Fibroblast of lung (primary cell): Measurements from ENCODE around the gene SEC22B. TPM values are rescaled to one million over a fixed set of nuclear protein-coding genes. Genes with fewer than 3 reads are reported as not detected.
"Not testable (repeated sequence)": the region's sequence is repeated elsewhere in the genome, so short reads cannot be mapped to it uniquely, and the experiment has no call there.

Source experiments
- DNase-seq, 2 donors: peaks; one replicate each; pipeline versions ENCODE4 v3.0.0 to v3.0.0-alpha.2; 2010; ENCODE audit warnings: low read depth in 2 of 2
- H2AFZ ChIP-seq: 2 replicates; pipeline ENCODE4 v1.5.1; 2012; ENCODE audit warnings: low read length, control low read depth, inconsistent platforms
- H3K27ac ChIP-seq: 2 replicates; pipeline ENCODE4 v1.5.1; 2011; ENCODE audit warnings: low read length, control low read depth; ENCODE audit not compliant: insufficient read depth
- H3K27me3 ChIP-seq: 2 replicates; pipeline ENCODE4 v1.5.1; 2011; ENCODE audit warnings: mild to moderate bottlenecking, low read length; ENCODE audit not compliant: control insufficient read depth, insufficient read depth
- H3K36me3 ChIP-seq: 2 replicates; pipeline ENCODE4 v1.5.1; 2011; ENCODE audit warnings: low read length; ENCODE audit not compliant: control insufficient read depth, insufficient read depth
- H3K4me1 ChIP-seq: 2 replicates; pipeline ENCODE4 v1.5.1; 2011; ENCODE audit warnings: low read length; ENCODE audit not compliant: control insufficient read depth, insufficient read depth; ENCODE audit errors: extremely low read depth
- H3K4me2 ChIP-seq: 2 replicates; pipeline ENCODE4 v1.5.1; 2011; ENCODE audit warnings: low read length, control low read depth; ENCODE audit not compliant: insufficient read depth; ENCODE audit errors: extremely low read depth
- H3K4me3 ChIP-seq, 4 experiments: fragments of 200-600 bp in 1 of 4; sonication (generic) in 1 of 4; replicated peaks in 1 of 4; 2 replicates each; pipeline ENCODE4 v1.5.1; 2011 to 2016; ENCODE audit warnings: low read length in 4 of 4, low read depth in 3 of 4, mild to moderate bottlenecking in 3 of 4, control low read depth in 2 of 4, inconsistent platforms in 1 of 4, mixed read lengths in 1 of 4; ENCODE audit not compliant: insufficient read depth in 1 of 4; ENCODE audit errors: control extremely low read depth in 1 of 4
- H3K79me2 ChIP-seq: 2 replicates; pipeline ENCODE4 v1.5.1; 2012; ENCODE audit warnings: mild to moderate bottlenecking, low read length, inconsistent platforms; ENCODE audit not compliant: control insufficient read depth, insufficient read depth
- H3K9ac ChIP-seq: 2 replicates; pipeline ENCODE4 v1.5.1; 2011; ENCODE audit warnings: mild to moderate bottlenecking, low read length, control low read depth; ENCODE audit not compliant: insufficient read depth
- H3K9me3 ChIP-seq: 2 replicates; pipeline ENCODE4 v1.5.1; 2012; ENCODE audit warnings: low read depth, low read length; ENCODE audit not compliant: control insufficient read depth, insufficient read depth
- H4K20me1 ChIP-seq: 2 replicates; pipeline ENCODE4 v1.5.1; 2011; ENCODE audit warnings: low read length; ENCODE audit not compliant: control insufficient read depth, insufficient read depth; ENCODE audit errors: extremely low read depth
- polyA plus RNA-seq, 2 donors: library from polyadenylated mRNA; depleted of rRNA in 1 of 2; stranded (reverse) in 1 of 2; unstranded in 1 of 2; fragments of >200 nt; gene quantifications; 2 replicates each; pipeline ENCODE4 v1.2.1, GENCODE V29; 2011 to 2012; ENCODE audit warnings: missing spikeins in 1 of 2
- total RNA-seq: library from RNA; depleted of rRNA; stranded (reverse); fragments of >200 nt; gene quantifications from 2 replicates; pipeline ENCODE4 v1.2.1, GENCODE V29; 2014

SEC22B gene
- total and polyA plus RNA-seq, 2 donors (not counting 1 experiment from before 2014, with no cell fraction given), result 71.3 to 74.5 TPM

- not testable (repeated sequence) for H3K27ac ChIP-seq, H3K9ac ChIP-seq, H3K27me3 ChIP-seq, H3K79me2 ChIP-seq, H3K36me3 ChIP-seq, H3K4me2 ChIP-seq, H3K9me3 ChIP-seq, H2AFZ ChIP-seq, DNase-seq, H4K20me1 ChIP-seq, H3K4me3 ChIP-seq, H3K4me1 ChIP-seq
These were observed 63.2 kb downstream of the SEC22B start for GRCh38 chr1:120113134-120113533.

DNA sequence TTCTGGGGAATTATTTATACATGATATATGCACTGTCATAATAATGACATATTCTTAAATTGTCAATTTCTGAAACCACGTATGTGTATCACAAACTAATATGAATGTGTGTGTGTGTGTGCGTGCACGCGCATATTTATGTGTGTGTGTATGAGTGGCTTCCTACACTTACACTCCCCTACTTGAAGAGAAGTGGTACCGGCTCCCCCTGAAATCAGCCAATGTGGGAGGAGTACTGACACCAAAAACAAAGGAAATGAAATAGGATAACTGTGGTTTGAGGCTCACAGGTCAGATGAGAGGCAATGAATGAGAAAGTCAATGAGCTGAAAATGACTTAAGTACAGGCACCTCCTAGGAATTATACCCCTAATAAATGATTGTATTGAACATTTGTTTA lies 64.1 kb downstream of the SEC22B start:
- not testable (repeated sequence) for H3K4me2 ChIP-seq, H3K36me3 ChIP-seq, H3K27me3 ChIP-seq, H4K20me1 ChIP-seq, H3K9me3 ChIP-seq, H3K27ac ChIP-seq, H3K4me3 ChIP-seq, H3K4me1 ChIP-seq, H3K9ac ChIP-seq, H3K79me2 ChIP-seq, H2AFZ ChIP-seq
- DNase-seq, result peak in 1 of 2 donors; percentile 50

DNA sequence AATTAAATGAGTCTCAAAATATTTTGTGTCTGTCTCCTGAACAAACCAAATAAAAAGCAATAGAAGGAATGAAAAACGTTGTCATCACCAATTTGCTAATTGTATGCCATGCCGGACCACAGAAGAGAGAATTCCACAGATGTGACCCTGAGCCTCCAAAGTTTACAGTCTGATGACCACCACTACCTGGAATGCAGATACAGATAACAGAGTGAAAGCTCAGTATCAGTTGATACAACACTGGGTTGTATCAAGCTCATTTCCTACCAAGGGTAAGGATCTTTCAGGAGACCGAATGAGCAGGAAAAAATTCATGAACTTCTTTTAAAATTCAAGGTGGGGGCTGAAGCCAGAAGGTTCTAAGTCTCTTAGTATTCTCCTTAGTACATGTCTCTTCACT lies 64.5 kb downstream of the SEC22B start:
- not testable (repeated sequence) for H3K36me3 ChIP-seq, H3K4me2 ChIP-seq

DNA sequence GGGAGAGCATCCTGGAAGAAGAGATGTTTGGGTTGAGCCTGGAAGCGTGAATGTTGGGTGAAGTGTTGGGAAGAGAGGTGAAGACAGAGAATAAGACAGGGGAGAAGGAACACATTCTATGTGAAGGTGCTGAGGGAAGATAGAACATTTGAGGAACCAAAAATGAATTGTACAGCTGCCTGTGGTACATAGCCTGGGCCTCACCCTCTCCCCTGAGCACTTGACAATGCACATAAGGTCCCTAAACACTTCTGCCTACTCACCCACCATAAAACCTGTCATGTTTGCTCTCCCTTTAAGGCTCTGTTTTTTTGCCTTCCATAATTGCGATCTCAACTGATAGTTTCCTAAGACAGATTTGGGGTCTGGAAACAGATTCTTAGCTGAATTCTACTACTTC lies 65.3 kb downstream of the SEC22B start:
- H3K27me3 ChIP-seq, DNase-seq, H3K4me1 ChIP-seq, H2AFZ ChIP-seq, H3K9me3 ChIP-seq, H3K27ac ChIP-seq, H3K9ac ChIP-seq, H3K4me3 ChIP-seq, H3K79me2 ChIP-seq, H3K36me3 ChIP-seq, H3K4me2 ChIP-seq, H4K20me1 ChIP-seq: not testable (repeated sequence)

More for the DNA sequence above, 64.5 kb downstream of the SEC22B start:
- not testable (repeated sequence) for H3K4me3 ChIP-seq, H3K4me1 ChIP-seq, H3K27ac ChIP-seq, H3K27me3 ChIP-seq, DNase-seq, H4K20me1 ChIP-seq, H3K9me3 ChIP-seq, H3K79me2 ChIP-seq, H3K9ac ChIP-seq, H2AFZ ChIP-seq

DNA sequence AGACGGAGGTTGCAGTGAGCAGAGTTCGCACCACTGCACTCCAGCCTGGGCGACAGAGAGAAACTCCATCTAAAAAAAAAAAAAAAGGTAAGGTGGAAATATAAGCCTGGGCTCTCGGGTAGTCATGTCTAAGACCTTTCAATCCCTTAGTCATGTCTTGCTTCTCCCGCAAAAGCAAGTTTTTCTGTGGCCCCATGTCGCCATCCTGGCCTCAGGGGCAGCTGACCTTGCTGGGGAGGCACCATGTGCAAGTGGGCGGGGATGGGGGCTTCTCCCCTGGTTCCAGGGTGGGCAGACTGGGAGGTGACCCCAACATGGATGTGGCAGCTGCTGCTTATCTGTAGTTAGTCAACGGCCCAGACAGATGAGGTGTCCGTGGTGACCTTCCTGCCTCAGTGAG lies 66.7 kb downstream of the SEC22B start:
- H3K9me3 ChIP-seq, H4K20me1 ChIP-seq, H3K27me3 ChIP-seq, H3K4me1 ChIP-seq, H3K79me2 ChIP-seq, H3K4me3 ChIP-seq, DNase-seq, H3K36me3 ChIP-seq, H3K9ac ChIP-seq, H3K4me2 ChIP-seq, H2AFZ ChIP-seq, H3K27ac ChIP-seq: not testable (repeated sequence)

DNA sequence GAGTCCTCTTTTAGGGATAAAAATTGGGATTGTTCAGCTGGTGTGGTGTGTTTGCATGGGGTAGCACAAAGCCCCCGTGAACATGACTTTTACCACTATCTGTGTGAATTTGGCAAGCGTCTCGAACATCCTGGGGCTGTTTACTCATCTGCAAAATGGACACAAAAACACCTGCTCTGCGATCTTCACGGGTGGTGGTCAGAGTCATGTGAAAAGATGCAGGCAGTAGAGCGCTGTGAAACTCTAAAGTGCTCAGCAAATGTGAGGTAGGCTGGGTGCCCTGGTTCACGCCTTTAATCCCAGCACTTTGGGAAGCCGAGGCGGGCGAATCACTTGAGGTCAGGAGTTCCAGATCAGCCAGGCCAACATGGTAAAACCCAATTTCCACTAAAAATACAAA lies 67.1 kb downstream of the SEC22B start:
- H3K27me3 ChIP-seq, H3K4me3 ChIP-seq, H3K27ac ChIP-seq, H3K4me2 ChIP-seq, H3K9ac ChIP-seq, H3K4me1 ChIP-seq, H3K9me3 ChIP-seq, H3K36me3 ChIP-seq, H4K20me1 ChIP-seq, DNase-seq, H2AFZ ChIP-seq, H3K79me2 ChIP-seq: not testable (repeated sequence)

GRCh38 chr1:120105288-120105687 lies 71.0 kb downstream of the SEC22B start:
- DNase-seq, H3K27ac ChIP-seq, H2AFZ ChIP-seq, H3K36me3 ChIP-seq, H3K27me3 ChIP-seq, H3K9ac ChIP-seq, H3K4me1 ChIP-seq, H3K9me3 ChIP-seq, H4K20me1 ChIP-seq, H3K79me2 ChIP-seq, H3K4me2 ChIP-seq, H3K4me3 ChIP-seq: not testable (repeated sequence)
